Omental fat pad (tissue), 4 donors: Measurements from ENCODE around the gene TAS2R60. TPM values are rescaled to one million over a fixed set of nuclear protein-coding genes. Genes with fewer than 3 reads are reported as not detected.

ENCODE experiments used
- ATAC-seq: fragments of 150-250 bp; one replicate; pipeline ENCODE4 v1.9.1; 2016; ENCODE audit warnings: mild to moderate bottlenecking, moderate library complexity; ENCODE audit not compliant: low FRiP score
- DNase-seq: peaks from one replicate; pipeline ENCODE4 v3.0.0-alpha.2; 2019; ENCODE audit warnings: low spot score
- total RNA-seq, 4 donors: library from RNA; depleted of rRNA; stranded (reverse); fragments of >200 nt; gene quantifications; one replicate each; pipeline ENCODE4 v1.1.0, GENCODE V29; 2016
- TF ChIP-seq, protein P1 (sequence below), 3 donors: fragments of 450-650 bp; IDR thresholded peaks; one replicate each; pipeline ENCODE4 v1.5.1; 2016 to 2017; ENCODE audit warnings: antibody characterized with exemption in 3 of 3, mild to moderate bottlenecking in 3 of 3, moderate library complexity in 2 of 3

TAS2R60 gene
- total RNA-seq, 4 donors from 2014 or later: not detected

DNA sequence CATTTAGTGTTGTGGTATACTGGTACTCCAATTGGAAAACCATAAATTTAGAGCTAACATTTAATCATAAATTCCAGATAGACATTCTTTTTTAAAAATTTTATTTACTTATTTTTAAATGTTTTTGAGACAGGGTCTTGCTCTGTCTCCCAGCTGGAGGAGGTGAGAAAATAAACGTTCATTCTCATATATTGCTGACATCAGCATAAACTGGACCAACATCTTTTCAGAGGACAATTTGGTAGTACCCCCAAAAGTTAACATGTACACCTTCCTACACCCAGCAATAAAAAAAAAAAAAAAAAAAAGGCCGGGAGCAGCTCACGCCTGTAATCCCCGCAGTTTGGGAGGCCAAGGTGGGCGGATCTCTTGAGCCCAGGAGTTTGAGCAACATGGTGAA, 5.2 kb downstream of the TAS2R60 start:
- no peak for ATAC-seq
- TF ChIP-seq, protein P1, sequence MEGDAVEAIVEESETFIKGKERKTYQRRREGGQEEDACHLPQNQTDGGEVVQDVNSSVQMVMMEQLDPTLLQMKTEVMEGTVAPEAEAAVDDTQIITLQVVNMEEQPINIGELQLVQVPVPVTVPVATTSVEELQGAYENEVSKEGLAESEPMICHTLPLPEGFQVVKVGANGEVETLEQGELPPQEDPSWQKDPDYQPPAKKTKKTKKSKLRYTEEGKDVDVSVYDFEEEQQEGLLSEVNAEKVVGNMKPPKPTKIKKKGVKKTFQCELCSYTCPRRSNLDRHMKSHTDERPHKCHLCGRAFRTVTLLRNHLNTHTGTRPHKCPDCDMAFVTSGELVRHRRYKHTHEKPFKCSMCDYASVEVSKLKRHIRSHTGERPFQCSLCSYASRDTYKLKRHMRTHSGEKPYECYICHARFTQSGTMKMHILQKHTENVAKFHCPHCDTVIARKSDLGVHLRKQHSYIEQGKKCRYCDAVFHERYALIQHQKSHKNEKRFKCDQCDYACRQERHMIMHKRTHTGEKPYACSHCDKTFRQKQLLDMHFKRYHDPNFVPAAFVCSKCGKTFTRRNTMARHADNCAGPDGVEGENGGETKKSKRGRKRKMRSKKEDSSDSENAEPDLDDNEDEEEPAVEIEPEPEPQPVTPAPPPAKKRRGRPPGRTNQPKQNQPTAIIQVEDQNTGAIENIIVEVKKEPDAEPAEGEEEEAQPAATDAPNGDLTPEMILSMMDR (IDR thresholded peaks at IDR 0.05): no peak
- no peak for DNase-seq

DNA sequence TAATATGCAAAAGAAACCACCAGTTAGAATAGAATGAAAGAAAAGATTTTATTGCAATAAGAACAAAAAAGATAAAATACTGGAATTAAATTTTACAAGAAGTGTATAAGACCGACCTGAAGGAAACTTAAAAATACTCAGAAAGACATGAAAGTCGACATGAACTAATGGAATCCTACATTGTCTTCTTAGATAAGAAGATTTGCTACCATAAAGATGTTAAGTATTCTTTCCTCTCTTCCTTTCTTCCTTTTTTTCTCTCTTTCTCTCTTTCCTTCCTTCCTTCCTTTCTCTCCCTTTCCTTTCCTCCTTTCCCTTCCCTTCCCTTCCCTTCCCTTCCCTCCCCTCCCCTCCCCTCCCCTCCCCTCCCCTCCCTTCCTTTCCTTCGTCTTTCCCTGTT, 6.5 kb downstream of the TAS2R60 start:
- TF ChIP-seq, protein P1 (IDR thresholded peaks at IDR 0.05): no peak
- ATAC-seq (no peak), DNase-seq (no peak)

DNA sequence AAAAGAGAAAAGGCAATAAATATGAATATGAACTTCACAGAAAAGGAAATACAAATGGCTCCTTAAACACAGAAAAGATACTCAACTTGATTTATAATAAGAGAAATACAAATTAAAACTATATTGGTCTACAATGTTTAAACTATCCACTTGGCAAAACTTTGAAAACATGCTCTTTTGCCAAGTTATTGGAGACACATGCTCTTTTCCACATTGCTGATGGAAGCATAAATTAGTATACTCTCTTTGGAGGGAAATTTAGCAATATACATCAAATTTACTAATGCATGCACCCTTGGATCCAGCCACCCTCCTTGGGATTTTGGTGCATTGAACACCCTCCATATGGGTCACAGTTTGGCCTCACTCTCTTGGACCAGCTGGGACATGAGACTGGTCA, 7.9 kb downstream of the TAS2R60 start:
- no peak for ATAC-seq
- DNase-seq: no peak
- TF ChIP-seq, protein P1 (IDR thresholded peaks at IDR 0.05): no peak

DNA sequence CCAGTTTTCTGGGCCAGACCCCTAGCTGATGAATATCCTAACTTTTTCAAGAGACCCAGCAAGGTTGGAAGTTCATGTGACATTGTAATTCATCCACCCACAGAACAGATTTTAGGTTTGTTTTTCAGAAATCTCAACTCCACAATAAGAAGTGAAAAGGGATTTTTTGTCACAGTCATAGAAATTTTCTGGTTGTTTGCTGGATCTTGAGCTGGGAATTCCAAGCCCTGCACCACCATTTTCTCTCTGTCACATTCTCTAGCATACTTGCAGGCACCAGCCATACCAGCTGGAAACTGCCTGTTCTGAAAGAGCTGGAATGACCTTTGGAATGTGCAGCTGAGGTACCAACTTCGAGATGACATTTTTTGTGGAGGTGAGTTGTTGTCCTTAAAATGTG, 8.5 kb downstream of the TAS2R60 start:
- TF ChIP-seq, protein P1 (IDR thresholded peaks at IDR 0.05): no peak
- ATAC-seq (no peak), DNase-seq (no peak)

DNA sequence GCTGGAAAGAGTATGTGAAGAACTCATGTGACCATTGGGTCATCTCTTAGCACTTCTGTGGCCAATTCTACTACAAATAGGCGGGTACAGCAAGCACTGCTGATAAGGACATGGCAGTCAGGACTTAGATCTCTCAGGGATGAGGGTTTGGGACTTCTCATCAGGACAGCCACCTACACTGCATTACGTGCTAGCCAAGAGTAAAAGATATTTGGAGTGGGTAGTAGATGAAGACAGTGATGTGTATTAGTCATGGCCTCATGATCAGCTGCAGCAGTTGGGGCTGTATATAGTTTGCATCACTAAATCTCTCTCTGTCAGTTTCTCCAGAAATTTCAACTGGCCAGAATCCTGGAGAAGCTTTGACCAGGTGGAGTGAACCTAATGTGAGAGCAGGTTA, 9.2 kb downstream of the TAS2R60 start:
- no peak for DNase-seq
- TF ChIP-seq, protein P1 (IDR thresholded peaks at IDR 0.05): no peak
- ATAC-seq: no peak

DNA sequence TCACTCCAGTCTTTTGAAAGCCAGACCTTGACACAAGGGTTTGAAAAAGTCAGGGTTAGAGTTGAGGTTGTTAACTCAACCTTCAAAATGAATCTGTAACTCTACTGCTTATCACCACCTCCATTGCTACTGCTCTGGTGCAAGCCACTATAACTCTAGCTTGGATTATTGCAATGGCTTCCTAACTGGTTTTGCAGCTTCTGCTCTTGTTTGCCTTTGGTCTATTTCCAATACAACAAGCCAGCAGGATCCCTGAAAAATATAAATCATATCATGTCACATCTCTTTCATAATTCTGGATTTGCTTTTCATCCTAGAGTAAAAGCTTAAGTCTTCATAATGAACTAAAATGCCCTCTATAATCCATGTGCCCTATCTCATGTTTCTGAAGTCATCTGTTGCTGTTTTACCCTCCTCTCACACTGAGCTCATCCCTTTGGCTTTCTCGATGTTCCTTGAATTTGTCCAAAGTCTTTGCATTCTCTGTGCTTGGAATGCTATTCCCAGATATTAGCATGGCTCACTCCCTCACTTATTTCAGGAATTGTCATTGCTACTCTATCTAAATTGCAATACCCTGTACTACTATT, 10.9 kb downstream of the TAS2R60 start:
- DNase-seq (no peak), ATAC-seq (no peak)
- TF ChIP-seq, protein P1 (IDR thresholded peaks at IDR 0.05): no peak

DNA sequence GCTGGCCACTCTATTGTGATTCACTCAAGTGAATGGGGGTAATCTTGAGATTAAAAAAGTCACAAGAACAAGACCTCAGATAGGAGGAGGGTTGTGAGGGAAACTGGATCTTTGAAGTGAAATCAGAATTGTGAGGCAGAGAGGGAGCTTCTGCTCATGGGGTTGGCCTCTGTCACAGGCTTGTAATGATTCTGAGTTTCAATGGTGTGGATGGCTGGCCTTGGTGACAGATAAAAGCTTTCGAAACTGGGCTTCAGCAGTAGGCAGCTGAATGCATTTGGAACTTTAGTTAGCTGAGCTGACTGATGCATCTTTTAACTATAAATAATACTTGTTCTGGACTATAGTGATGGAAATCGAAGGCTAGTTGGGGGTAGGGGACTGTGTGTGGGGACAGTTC, 12.2 kb downstream of the TAS2R60 start:
- no peak for DNase-seq
- TF ChIP-seq, protein P1 (IDR thresholded peaks at IDR 0.05): no peak
- no peak for ATAC-seq
